Retinal pigment epithelial cell (primary cell): Measurements from ENCODE around the gene PHF14.
A peak's percentile ranks its signal among the peaks of the same experiment; 100 is the strongest.

Experiments used
- DNase-seq: peaks from one replicate; pipeline ENCODE4 v3.0.0-alpha.2; 2010; ENCODE audit warnings: low read depth
- H3K4me3 ChIP-seq: 2 replicates; pipeline ENCODE4 v1.5.1; 2011; ENCODE audit warnings: mild to moderate bottlenecking, low read length, control low read depth, moderate library complexity
- TF ChIP-seq, protein P1 (sequence below): conservative IDR thresholded peaks from 2 replicates; pipeline ENCODE4 v1.5.1; 2011; ENCODE audit warnings: low read depth, low read length, control low read depth, inconsistent platforms

The PHF14 gene

DNA sequence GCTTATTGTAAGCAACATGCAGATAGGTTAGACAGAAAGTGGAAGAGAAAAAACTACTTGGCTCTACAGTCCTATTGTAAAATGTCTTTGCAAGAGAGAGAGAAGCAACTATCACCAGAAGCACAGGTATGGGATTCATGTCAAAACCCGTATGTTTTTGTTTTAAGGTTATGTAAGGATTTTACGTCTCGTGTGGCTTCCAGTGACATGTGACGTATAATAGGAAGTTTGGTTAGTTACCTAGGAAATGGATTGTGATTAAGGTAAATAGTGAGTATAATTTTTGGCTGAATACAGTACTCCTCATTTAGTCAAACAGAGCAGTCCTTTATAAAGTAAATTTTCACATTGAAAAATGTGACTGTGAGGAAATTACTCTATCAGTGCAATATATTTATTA is 62.0 kb downstream of the PHF14 start:
- DNase-seq = no peak
- TF ChIP-seq, protein P1, sequence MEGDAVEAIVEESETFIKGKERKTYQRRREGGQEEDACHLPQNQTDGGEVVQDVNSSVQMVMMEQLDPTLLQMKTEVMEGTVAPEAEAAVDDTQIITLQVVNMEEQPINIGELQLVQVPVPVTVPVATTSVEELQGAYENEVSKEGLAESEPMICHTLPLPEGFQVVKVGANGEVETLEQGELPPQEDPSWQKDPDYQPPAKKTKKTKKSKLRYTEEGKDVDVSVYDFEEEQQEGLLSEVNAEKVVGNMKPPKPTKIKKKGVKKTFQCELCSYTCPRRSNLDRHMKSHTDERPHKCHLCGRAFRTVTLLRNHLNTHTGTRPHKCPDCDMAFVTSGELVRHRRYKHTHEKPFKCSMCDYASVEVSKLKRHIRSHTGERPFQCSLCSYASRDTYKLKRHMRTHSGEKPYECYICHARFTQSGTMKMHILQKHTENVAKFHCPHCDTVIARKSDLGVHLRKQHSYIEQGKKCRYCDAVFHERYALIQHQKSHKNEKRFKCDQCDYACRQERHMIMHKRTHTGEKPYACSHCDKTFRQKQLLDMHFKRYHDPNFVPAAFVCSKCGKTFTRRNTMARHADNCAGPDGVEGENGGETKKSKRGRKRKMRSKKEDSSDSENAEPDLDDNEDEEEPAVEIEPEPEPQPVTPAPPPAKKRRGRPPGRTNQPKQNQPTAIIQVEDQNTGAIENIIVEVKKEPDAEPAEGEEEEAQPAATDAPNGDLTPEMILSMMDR = no peak
- H3K4me3 ChIP-seq = no peak overlapping the region

DNA sequence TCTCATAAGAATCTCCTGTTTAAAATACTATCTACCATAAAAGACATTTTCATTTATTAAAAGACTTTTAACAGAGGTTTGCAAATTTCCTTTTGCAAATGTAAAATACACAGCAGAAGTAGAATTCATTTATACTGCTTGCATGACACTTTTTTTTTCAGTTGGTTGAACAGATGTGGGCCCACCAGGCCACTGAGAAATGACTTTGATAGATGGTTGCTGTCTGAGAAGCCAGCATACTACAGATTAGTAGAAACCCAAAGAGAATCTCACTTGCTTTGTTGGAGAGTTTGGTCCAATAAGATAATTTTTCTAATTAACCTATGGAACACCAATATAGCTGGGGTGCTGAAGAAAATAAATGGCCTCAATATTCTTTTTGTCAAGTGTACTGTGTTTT is 66.3 kb downstream of the PHF14 start:
- TF ChIP-seq, protein P1 = no peak
- H3K4me3 ChIP-seq = no peak overlapping the region
- no peak for DNase-seq

DNA sequence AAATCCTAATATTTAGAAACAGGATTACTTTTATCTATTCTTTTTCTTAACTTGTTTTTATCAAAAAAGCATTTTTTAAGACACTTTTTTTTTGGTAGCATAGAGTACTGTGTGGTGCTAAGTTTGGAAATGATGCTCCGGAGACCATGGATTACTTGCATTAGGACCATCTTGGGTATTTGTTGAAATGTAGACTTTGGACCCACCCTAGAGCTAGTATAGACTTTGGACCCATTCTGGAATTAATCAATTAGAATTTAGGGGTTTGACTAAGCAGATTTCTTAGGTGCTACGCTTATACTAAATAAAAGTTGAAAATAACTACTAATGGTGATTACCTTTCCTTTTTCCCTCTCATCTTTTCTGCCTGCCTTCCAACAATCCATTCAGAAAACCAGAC is 80.4 kb downstream of the PHF14 start:
- TF ChIP-seq, protein P1 = no peak
- no peak overlapping the region for H3K4me3 ChIP-seq
- no peak for DNase-seq

DNA sequence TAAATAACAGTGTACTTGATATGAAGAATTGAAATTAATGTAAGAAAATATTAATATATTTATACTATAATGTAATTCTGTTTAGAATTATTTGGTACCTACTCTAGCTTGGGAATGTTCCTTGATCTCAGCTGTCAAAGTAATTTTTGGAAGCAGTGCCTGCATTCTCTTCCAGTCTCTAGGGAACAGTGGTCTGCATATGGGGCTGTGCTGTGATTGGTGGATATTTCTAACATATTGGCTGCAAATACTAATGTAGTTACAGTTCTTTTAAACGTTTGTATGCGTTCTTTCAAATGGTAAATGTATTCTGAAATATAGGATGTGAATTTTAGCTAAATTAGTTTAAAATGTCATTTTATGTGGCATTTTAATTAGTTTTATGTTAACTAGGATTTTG is 87.2 kb downstream of the PHF14 start:
- H3K4me3 ChIP-seq = no peak overlapping the region
- TF ChIP-seq, protein P1 = no peak
- DNase-seq = no peak

DNA sequence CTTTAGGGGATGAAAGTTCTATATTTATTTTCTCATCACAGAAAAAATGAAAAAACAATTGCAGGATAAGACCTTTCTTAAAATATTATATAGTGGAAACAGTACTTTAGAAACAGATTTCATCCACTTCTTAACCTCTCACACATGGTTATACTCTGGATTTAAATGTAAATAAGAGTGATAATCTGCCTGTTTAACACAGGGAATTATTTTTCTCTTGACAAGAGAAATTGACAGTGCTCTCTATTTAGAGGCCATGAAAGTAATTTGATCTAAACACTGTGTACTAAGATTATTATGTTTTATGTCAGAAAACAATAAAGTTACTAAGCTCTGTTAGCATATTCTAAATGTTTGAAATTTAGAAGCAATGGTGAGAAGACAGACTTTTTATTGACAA is 88.4 kb downstream of the PHF14 start:
- TF ChIP-seq, protein P1 = no peak
- DNase-seq = no peak
- no peak overlapping the region for H3K4me3 ChIP-seq

DNA sequence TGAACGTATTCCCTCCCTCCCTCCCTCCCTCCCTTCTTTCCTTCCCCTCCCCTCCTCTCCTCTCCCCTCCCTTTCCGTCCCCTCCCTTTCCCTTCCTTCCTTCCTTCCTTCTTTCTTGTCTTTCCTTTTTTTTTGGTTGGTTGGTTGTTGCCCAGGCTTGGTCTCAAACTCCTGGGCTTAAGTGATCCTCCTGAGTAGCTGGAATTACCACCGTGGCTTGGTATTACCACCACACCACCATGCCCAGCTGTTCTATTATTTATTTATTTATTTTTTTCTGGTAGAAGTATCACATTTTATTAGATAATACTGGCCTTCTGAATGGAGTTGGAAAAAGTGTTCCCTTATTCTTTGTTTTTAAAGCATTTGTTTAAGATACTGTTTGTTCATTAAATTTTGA is 95.9 kb downstream of the PHF14 start:
- TF ChIP-seq, protein P1 = no peak

DNA sequence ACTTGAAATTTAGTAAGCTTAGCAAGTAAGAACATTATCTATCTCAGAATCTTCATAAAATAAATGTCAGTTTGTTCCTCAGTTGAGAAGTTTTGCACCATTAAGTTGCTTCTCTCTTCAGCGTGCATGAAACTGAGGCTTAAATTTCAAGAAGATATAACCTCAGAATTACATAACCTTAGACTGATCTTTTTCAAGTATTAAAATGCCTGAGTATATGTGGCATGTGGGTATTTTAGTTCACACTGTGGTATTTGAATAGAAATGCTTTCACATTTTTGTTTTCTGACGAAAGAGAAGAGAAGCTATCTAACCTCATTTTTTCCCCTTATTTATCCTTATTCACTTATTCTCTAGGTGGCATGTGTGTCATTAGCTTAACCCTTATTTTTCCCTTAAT is 104.1 kb downstream of the PHF14 start:
- TF ChIP-seq, protein P1 = no peak
- peak; percentile 1 for DNase-seq
- no peak overlapping the region for H3K4me3 ChIP-seq

More for the DNA sequence above, 95.9 kb downstream of the PHF14 start:
- no peak overlapping the region for H3K4me3 ChIP-seq
- no peak for DNase-seq
